Effector memory CD4-positive, alpha-beta T cell (primary cell): Measurements from ENCODE around the gene CNOT6.

Experiments used
- DNase-seq, 3 donors: peaks; one replicate each; pipeline ENCODE4 v3.0.0-alpha.2; 2020
- H3K27ac ChIP-seq: 2 replicates; pipeline ENCODE4 v1.7.0; 2013; ENCODE audit warnings: mild to moderate bottlenecking, low read length, moderate library complexity; ENCODE audit not compliant: insufficient read depth, poor library complexity, severe bottlenecking
- H3K27me3 ChIP-seq: replicated peaks from 2 replicates; pipeline ENCODE4 v1.7.0; 2013; ENCODE audit warnings: mild to moderate bottlenecking, low read length; ENCODE audit not compliant: insufficient read depth, control insufficient read depth, poor library complexity, severe bottlenecking
- H3K36me3 ChIP-seq: 2 replicates; pipeline ENCODE4 v1.7.0; 2013; ENCODE audit warnings: mild to moderate bottlenecking, low read length, moderate library complexity; ENCODE audit not compliant: control insufficient read depth, insufficient read depth
- H3K4me1 ChIP-seq: 2 replicates; pipeline ENCODE4 v1.7.0; 2013; ENCODE audit warnings: low read length, mild to moderate bottlenecking; ENCODE audit not compliant: control insufficient read depth, insufficient read depth, poor library complexity, severe bottlenecking
- H3K4me3 ChIP-seq: 2 replicates; pipeline ENCODE4 v1.7.0; 2013; ENCODE audit warnings: low read length, low read depth, mild to moderate bottlenecking; ENCODE audit not compliant: insufficient read depth, poor library complexity, severe bottlenecking
- H3K9me3 ChIP-seq: 2 replicates; pipeline ENCODE4 v1.7.0; 2013; ENCODE audit warnings: mild to moderate bottlenecking, low read length, moderate library complexity; ENCODE audit not compliant: control insufficient read depth

CNOT6 gene

GRCh38 chr5:180612683-180613082 lies 118.5 kb downstream of the CNOT6 start:
- no peaks in the 10 kb centered on the region for H3K4me1 ChIP-seq
- H3K9me3 ChIP-seq = no peaks in the 10 kb centered on the region
- H3K36me3 ChIP-seq = no peaks in the 10 kb centered on the region
- no peak overlapping the region for H3K27ac ChIP-seq
- no peaks in the 10 kb centered on the region for H3K27me3 ChIP-seq
- DNase-seq = no peak
- no peak overlapping the region for H3K4me3 ChIP-seq

GRCh38 chr5:180613188-180613813 lies 119.1 kb downstream of the CNOT6 start:
- Histone ChIP-seq H3K4me3 (no peak overlapping the region), H3K4me1 (no peaks in the 10 kb centered on the region), H3K27me3 (no peaks in the 10 kb centered on the region), H3K36me3 (no peaks in the 10 kb centered on the region), H3K27ac (no peak overlapping the region), H3K9me3 (no peaks in the 10 kb centered on the region)
- DNase-seq = no peak

- no peaks in the 10 kb centered on the region for H3K36me3 ChIP-seq
- H3K27ac ChIP-seq = no peak overlapping the region
- H3K4me3 ChIP-seq = no peak overlapping the region
- H3K27me3 ChIP-seq = no peaks in the 10 kb centered on the region
- no peaks in the 10 kb centered on the region for H3K4me1 ChIP-seq
- H3K9me3 ChIP-seq = no peaks in the 10 kb centered on the region
- no peak for DNase-seq
Observed at GRCh38 chr5:180613814-180614188, 119.6 kb downstream of the CNOT6 start.

- no peaks in the 10 kb centered on the region for H3K27me3 ChIP-seq
- no peak overlapping the region for H3K4me3 ChIP-seq
- H3K9me3 ChIP-seq = no peaks in the 10 kb centered on the region
- H3K36me3 ChIP-seq = no peaks in the 10 kb centered on the region
- no peaks in the 10 kb centered on the region for H3K4me1 ChIP-seq
- H3K27ac ChIP-seq = no peak overlapping the region
- DNase-seq = no peak
Observed at GRCh38 chr5:180618487-180618828, 124.3 kb downstream of the CNOT6 start.

- Histone ChIP-seq H3K4me1 (no peaks in the 10 kb centered on the region), H3K4me3 (no peak overlapping the region), H3K9me3 (no peaks in the 10 kb centered on the region), H3K27ac (no peak overlapping the region), H3K27me3 (no peaks in the 10 kb centered on the region), H3K36me3 (no peaks in the 10 kb centered on the region)
- DNase-seq = no peak
Observed at GRCh38 chr5:180618829-180619562, 124.8 kb downstream of the CNOT6 start.

GRCh38 chr5:180619563-180619915 lies 125.4 kb downstream of the CNOT6 start:
- H3K9me3 ChIP-seq = no peaks in the 10 kb centered on the region
- no peak overlapping the region for H3K4me3 ChIP-seq
- DNase-seq = no peak
- H3K36me3 ChIP-seq = no peaks in the 10 kb centered on the region
- no peaks in the 10 kb centered on the region for H3K4me1 ChIP-seq
- no peak overlapping the region for H3K27ac ChIP-seq
- H3K27me3 ChIP-seq = no peaks in the 10 kb centered on the region

- Histone ChIP-seq H3K4me3 (no peak overlapping the region), H3K27me3 (no peaks in the 10 kb centered on the region), H3K27ac (no peak overlapping the region), H3K4me1 (no peaks in the 10 kb centered on the region), H3K36me3 (no peaks in the 10 kb centered on the region), H3K9me3 (no peaks in the 10 kb centered on the region)
- no peak for DNase-seq
Observed at GRCh38 chr5:180620014-180620413, 125.8 kb downstream of the CNOT6 start.

GRCh38 chr5:180621311-180621710 lies 127.1 kb downstream of the CNOT6 start:
- Histone ChIP-seq H3K4me1 (no peaks in the 10 kb centered on the region), H3K4me3 (no peak overlapping the region), H3K27me3 (no peaks in the 10 kb centered on the region), H3K9me3 (no peaks in the 10 kb centered on the region), H3K27ac (no peak overlapping the region), H3K36me3 (no peaks in the 10 kb centered on the region)
- DNase-seq = no peak

- Histone ChIP-seq H3K27ac (no peak overlapping the region), H3K9me3 (no peaks in the 10 kb centered on the region), H3K36me3 (no peaks in the 10 kb centered on the region), H3K4me1 (no peaks in the 10 kb centered on the region), H3K4me3 (no peak overlapping the region), H3K27me3 (no peaks in the 10 kb centered on the region)
- DNase-seq = no peak
Observed at GRCh38 chr5:180622910-180623309, 128.7 kb downstream of the CNOT6 start.

- Histone ChIP-seq H3K27ac (no peak overlapping the region), H3K4me1 (no peaks in the 10 kb centered on the region), H3K4me3 (no peak overlapping the region), H3K27me3 (no peaks in the 10 kb centered on the region), H3K36me3 (no peaks in the 10 kb centered on the region), H3K9me3 (no peaks in the 10 kb centered on the region)
- DNase-seq = no peak
Observed at GRCh38 chr5:180623411-180623834, 129.2 kb downstream of the CNOT6 start.
